ENCODE measurements around the gene GRAMD2A. TPM values are rescaled to one million over a fixed set of nuclear protein-coding genes. Genes with fewer than 3 reads are reported as not detected.

GRAMD2A gene
- total RNA-seq, 2 experiments from 2014 or later, result not detected

DNA sequence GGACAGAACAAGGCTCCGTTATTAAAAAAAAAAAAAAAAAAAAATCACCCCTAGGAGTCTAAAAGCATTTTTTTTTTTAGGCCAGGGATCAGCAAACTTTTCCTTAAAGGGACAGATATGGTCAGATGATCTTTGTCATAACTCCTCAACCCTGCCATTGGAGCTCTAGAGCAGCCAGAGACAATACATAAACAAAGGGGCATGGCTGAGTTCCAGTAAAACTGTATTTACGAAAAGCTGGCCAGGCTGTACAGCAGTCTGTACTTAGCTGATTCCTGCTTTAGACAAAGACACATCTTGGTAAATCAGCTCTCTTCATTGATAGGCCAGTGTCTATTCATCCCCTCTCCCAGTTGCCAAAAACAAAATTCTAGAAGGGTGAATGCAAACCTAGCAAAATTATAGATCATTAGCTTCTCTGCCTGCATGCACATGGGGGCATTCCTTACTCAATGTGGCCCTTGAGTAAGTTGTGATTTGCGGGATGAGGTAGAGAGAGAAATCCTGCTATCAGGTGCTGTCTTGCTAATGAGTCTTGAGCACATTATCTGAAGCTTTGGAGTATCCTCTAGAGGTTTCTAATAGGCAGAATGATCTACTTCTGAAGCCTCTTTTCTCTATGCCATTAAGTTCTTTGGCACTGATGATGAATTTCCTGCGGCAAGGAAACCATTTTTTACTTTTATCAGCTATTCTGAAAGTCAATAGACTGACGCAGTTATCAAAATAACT lies 44.2 kb downstream of the GRAMD2A start:
- peaks cover 3% of the 10 kb centered on the region for H3K4me1 Mint-ChIP-seq
- H3K27me3 Mint-ChIP-seq, result no peaks in the 10 kb centered on the region
- no peak overlapping the region for H3K4me3 Mint-ChIP-seq
- ChIA-PET CTCF (interaction anchor here (0.6 kb wide), 1 partner anchor 734 kb away, joined by 5 read pairs; no protein-coding TSS in a partner anchor), POLR2A (no interaction called here)
- no peaks in the 10 kb centered on the region for H3K36me3 Mint-ChIP-seq (ENCODE audit: low read depth)
- H3K9me3 Mint-ChIP-seq, result no peaks in the 10 kb centered on the region
- H3K27ac Mint-ChIP-seq, result no peak overlapping the region
- no peak for DNase-seq

DNA sequence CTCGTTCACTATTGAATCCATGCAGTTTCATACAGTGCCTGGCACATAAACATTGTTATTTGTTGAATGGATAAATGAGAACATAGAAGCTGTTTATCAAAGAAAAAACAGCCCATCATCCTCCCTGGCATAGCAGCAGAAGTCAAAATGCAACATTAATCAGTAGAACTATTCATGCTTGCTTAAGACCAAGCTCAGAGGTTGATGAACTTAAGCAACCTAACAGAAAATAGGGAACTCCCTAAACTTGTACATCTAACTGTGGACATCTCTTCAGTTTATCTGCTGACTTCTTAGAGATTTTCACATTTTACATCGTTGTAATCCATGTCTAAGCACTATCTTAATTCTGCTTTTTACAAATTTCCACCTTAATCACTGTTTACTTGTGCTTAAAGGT lies 50.2 kb downstream of the GRAMD2A start:
- H3K4me3 Mint-ChIP-seq, result no peak overlapping the region
- DNase-seq, result no peak
- H3K36me3 Mint-ChIP-seq (ENCODE audit: low read depth), result no peaks in the 10 kb centered on the region
- H3K27me3 Mint-ChIP-seq, result no peaks in the 10 kb centered on the region
- POLR2A ChIA-PET, result no interaction called here
- no peaks in the 10 kb centered on the region for H3K9me3 Mint-ChIP-seq
- H3K27ac Mint-ChIP-seq, result no peak overlapping the region
- H3K4me1 Mint-ChIP-seq, result no peaks in the 10 kb centered on the region
- CTCF ChIA-PET, result interaction anchor here (0.6 kb wide), 1 partner anchor 335 kb away, joined by 4 read pairs; no protein-coding TSS in a partner anchor

DNA sequence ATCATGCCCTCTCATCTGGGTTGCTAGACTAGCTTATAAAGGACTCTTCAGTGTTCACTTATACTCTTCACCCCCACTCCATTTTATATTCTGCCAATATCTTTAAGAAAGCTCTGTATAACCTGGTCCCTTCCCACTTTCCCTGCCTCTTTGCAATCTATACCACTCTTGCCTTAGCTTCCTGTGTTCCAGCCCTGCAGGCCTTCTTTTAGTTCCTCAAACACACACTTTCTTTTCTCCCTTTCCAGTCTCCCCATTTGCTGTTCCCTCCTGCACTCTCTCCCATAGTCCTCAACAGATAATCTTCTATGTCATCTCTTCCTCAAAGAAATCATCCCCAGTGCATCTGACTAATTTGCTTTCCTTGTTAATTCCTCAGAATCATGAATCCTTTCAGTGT lies 50.7 kb downstream of the GRAMD2A start:
- Mint-ChIP-seq H3K4me3 (no peak overlapping the region), H3K27me3 (no peaks in the 10 kb centered on the region)
- CTCF ChIA-PET, result interaction anchor here (1.0 kb wide), 1 partner anchor 9 kb away, joined by 3 read pairs; no protein-coding TSS in a partner anchor

DNA sequence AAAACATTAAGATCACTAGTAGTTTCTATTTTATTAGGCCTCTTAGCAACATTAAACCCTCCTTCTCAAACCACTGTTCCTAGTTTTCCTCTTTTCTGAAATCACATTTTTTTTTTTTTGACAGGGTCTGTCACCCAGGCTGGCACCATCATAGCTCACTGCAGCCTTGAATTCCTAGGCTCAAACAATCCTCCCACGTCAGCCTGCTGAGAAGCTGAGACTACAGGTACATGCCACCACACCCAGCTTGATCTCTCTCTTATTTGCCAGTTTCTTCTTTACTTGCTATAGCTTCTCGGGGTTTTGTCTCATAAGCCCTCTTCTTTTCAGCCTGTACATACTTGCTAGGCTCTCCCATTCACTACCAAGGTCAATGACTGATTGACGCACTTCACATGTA lies 51.4 kb downstream of the GRAMD2A start:
- ChIA-PET CTCF (interaction anchor here (1.0 kb wide), 1 partner anchor 10 kb away, joined by 3 read pairs; no protein-coding TSS in a partner anchor), POLR2A (no interaction called here)
- Mint-ChIP-seq H3K27me3 (no peaks in the 10 kb centered on the region), H3K36me3 (ENCODE audit: low read depth) (no peaks in the 10 kb centered on the region), H3K4me1 (no peaks in the 10 kb centered on the region), H3K9me3 (no peaks in the 10 kb centered on the region), H3K27ac (no peak overlapping the region), H3K4me3 (no peak overlapping the region)
- no peak for DNase-seq

More for the DNA sequence above, 50.7 kb downstream of the GRAMD2A start:
- Mint-ChIP-seq H3K9me3 (no peaks in the 10 kb centered on the region), H3K27ac (no peak overlapping the region), H3K4me1 (no peaks in the 10 kb centered on the region), H3K36me3 (ENCODE audit: low read depth) (no peaks in the 10 kb centered on the region)
- POLR2A ChIA-PET, result no interaction called here
- DNase-seq, result no peak

DNA sequence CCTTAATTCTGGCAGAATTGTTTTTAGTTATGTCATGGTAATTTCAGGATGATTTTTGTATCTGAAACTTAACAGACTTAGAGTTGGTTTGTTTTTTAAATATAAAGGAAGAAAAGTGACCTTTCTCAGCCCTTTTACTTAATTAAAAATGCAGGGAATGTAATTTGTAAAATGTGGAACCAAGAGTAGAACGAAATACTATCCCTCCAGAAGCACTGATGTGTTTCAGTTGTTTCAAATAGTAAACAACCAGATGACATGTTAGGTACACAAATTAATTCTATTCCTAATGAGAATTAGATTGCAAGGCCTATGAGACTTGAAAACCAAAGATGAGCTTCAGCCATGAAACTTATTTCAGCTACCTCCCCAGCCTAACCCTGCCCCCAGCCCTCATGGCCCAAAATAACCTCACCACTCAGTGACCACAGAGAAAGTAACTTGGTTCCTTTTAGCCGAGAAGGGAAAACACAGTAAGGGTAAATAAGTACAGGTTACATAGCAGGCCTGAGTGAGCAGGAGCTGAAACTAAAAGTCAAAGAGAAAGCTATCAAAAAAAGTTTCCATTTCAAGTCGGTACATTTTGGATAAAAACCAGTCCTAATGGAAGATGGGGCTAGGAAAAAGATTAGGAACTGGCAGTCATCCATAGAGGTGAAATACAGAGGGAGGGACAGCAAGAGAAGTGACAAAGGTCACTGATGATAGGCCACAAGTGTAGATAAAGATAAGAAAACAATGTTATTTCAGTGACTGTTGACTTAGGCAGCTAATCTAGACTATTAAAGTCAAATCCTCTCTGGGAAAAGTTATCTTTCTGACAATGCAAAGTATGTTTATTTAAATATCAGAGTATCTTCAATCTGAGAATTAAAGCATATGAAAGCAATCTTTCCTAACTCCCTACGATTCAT lies 56.2 kb downstream of the GRAMD2A start:
- Mint-ChIP-seq H3K4me3 (no peak overlapping the region), H3K9me3 (no peaks in the 10 kb centered on the region), H3K36me3 (ENCODE audit: low read depth) (no peaks in the 10 kb centered on the region), H3K27ac (no peak overlapping the region), H3K27me3 (no peaks in the 10 kb centered on the region), H3K4me1 (no peaks in the 10 kb centered on the region)
- ChIA-PET POLR2A (no interaction called here), CTCF (interaction anchor here (0.6 kb wide), 1 partner anchor 283 kb away, joined by 5 read pairs; no protein-coding TSS in a partner anchor)
- no peak for DNase-seq

DNA sequence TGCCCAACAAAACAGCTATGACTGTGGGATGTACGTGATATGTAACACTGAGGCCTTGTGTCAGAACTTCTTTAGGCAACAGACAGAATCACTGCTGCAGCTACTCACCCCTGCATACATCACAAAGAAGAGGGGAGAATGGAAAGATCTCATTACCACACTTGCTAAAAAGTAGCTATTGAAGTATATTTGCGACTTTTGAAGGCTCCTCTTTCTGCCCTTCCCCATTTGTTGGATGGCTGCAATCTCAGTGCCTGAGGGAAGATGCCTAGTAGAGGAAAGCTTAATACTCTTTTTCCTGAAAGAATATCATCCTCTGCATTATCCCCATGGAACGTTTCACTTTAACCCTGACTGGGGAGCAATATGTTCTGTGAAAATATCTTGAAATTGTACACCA lies 57.5 kb downstream of the GRAMD2A start:
- H3K4me1 Mint-ChIP-seq, result no peaks in the 10 kb centered on the region
- H3K27ac Mint-ChIP-seq, result no peak overlapping the region
- no peak overlapping the region for H3K4me3 Mint-ChIP-seq
- ChIA-PET CTCF (interaction anchor here (0.6 to 1.5 kb wide), 3 partner anchors 12 to 401 kb away, joined by 3 read pairs; no protein-coding TSS in a partner anchor), POLR2A (no interaction called here)
- H3K36me3 Mint-ChIP-seq (ENCODE audit: low read depth), result no peaks in the 10 kb centered on the region
- H3K27me3 Mint-ChIP-seq, result no peaks in the 10 kb centered on the region
- no peaks in the 10 kb centered on the region for H3K9me3 Mint-ChIP-seq
- no peak for DNase-seq

DNA sequence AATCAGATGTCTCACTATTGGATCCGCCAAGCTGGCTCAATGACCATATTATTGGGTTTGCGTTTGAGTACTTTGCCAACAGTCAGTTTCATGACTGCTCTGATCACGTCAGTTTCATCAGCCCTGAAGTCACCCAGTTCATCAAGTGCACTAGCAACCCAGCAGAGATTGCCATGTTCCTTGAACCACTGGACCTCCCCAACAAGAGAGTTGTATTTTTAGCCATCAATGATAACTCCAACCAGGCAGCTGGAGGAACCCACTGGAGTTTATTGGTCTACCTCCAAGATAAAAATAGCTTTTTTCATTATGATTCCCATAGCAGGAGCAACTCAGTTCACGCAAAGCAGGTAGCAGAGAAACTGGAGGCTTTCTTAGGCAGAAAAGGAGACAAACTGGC lies 57.9 kb downstream of the GRAMD2A start:
- Mint-ChIP-seq H3K27me3 (no peaks in the 10 kb centered on the region), H3K9me3 (no peaks in the 10 kb centered on the region), H3K36me3 (ENCODE audit: low read depth) (no peaks in the 10 kb centered on the region), H3K27ac (no peak overlapping the region), H3K4me1 (no peaks in the 10 kb centered on the region), H3K4me3 (no peak overlapping the region)
- DNase-seq, result no peak
- ChIA-PET CTCF (interaction anchor here (1.1 to 1.5 kb wide), 2 partner anchors 12 to 20 kb away, joined by 3 read pairs; no protein-coding TSS in a partner anchor), POLR2A (no interaction called here)

DNA sequence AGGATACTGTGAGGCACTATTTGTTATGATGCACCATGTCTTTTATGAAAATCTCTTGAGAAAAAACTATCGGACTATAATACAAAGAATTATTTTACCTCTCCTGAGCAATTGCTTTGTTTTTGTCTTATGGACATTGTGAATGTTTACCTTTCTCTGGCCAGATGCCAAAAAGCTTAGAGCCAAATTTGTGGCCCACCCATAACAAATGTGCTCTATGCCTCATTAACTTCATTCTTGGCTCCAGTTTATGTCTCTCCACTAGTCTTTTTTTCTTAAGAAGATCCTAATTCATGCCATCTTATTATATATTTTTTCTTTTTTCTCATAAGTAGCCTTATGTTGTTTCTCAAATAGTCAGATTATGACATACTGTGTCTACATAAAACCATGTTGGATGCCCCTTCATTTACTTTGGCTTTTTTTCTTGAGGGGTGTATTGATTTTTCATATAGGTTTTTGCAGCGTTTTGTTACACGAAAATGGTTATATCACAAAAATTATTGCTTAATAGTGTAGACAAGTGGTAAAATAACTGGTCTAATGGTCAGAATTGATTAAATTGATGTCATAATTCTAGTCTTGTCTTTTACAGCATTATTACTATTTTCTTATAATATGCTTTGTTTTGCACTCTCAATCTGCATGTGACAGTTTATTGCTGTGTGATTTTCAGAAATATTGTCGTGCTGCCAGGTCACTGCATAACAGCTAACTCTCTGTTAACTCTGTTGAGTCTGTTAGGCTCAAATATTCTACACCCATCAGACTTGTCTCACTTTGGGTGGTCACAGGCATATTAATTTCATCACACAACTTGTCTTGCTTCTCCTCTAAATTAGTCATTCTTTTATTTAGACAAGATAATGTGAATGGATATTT lies 61.2 kb downstream of the GRAMD2A start:
- Mint-ChIP-seq H3K27me3 (no peaks in the 10 kb centered on the region), H3K4me1 (no peaks in the 10 kb centered on the region), H3K27ac (no peak overlapping the region), H3K4me3 (no peak overlapping the region), H3K9me3 (no peaks in the 10 kb centered on the region), H3K36me3 (ENCODE audit: low read depth) (no peaks in the 10 kb centered on the region)
- ChIA-PET POLR2A (no interaction called here), CTCF (no interaction called here)
- no peak for DNase-seq

DNA sequence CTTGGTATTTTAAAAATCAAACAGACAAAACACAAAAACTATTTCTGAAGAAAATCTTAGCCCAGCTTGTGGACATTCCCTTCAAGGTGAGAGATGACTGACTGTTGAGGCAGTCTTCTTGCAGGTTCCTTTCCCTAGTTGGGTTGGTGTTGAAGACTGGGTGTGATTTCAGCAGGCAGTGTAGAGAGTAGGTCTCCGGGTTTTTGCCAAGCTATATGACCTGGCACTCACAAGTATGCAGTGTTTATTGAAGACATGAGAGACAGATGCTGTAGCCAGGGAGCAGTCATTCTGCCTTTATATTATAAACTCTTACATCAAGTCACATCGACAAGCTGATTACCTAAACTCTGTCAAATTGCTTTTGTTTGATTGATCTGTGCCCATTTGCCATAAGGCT lies 61.9 kb downstream of the GRAMD2A start:
- ChIA-PET CTCF (no interaction called here), POLR2A (no interaction called here)
- DNase-seq, result no peak
- no peak overlapping the region for H3K27ac Mint-ChIP-seq
- no peaks in the 10 kb centered on the region for H3K4me1 Mint-ChIP-seq
- H3K36me3 Mint-ChIP-seq (ENCODE audit: low read depth), result no peaks in the 10 kb centered on the region
- no peaks in the 10 kb centered on the region for H3K9me3 Mint-ChIP-seq
- no peak overlapping the region for H3K4me3 Mint-ChIP-seq
- no peaks in the 10 kb centered on the region for H3K27me3 Mint-ChIP-seq

DNA sequence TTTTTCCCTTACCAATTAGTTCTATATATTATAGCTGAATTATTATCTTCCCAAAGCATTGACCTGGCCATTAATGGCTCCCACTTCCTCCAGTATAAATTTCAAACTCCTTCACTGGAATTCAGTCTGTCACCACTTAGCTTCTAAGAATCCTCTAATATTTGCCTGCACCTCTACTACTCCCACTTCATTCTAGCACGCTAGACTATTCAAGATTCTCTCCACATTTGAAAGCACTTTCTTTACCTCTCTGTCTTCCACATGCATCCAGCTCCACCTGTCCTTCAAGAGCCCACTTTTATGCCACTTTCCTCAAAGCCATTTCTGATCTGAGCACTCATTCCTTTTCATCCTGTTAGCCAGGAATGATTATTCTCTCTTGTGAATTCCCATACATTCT lies 64.4 kb downstream of the GRAMD2A start:
- Mint-ChIP-seq H3K4me3 (no peak overlapping the region), H3K27me3 (no peaks in the 10 kb centered on the region), H3K27ac (no peak overlapping the region), H3K4me1 (no peaks in the 10 kb centered on the region), H3K36me3 (ENCODE audit: low read depth) (no peaks in the 10 kb centered on the region), H3K9me3 (no peaks in the 10 kb centered on the region)
- ChIA-PET POLR2A (no interaction called here), CTCF (no interaction called here)
- no peak for DNase-seq

DNA sequence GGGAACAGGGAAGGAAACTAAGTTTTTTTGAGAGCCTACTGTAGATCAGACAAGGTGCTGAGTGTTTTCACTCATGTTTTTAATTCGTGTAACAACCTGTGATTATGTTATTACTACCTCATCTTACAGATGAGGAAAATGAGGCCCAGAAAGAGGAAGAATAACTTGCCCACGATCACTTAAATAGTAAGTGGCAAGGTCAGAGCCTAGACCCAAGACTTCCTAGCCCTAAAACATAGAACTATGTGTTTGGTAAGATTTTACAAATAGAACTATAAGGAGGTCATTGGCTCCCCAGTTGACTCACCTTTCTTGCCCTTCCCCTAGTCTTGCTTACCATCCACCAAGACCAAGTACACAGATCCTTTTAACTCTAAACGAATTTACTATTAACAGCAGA lies 65.7 kb downstream of the GRAMD2A start:
- ChIA-PET CTCF (no interaction called here), POLR2A (no interaction called here)
- H3K4me1 Mint-ChIP-seq, result no peaks in the 10 kb centered on the region
- no peaks in the 10 kb centered on the region for H3K27me3 Mint-ChIP-seq
- no peaks in the 10 kb centered on the region for H3K9me3 Mint-ChIP-seq
- DNase-seq, result no peak
- no peak overlapping the region for H3K4me3 Mint-ChIP-seq
- H3K27ac Mint-ChIP-seq, result no peak overlapping the region
- no peaks in the 10 kb centered on the region for H3K36me3 Mint-ChIP-seq (ENCODE audit: low read depth)

DNA sequence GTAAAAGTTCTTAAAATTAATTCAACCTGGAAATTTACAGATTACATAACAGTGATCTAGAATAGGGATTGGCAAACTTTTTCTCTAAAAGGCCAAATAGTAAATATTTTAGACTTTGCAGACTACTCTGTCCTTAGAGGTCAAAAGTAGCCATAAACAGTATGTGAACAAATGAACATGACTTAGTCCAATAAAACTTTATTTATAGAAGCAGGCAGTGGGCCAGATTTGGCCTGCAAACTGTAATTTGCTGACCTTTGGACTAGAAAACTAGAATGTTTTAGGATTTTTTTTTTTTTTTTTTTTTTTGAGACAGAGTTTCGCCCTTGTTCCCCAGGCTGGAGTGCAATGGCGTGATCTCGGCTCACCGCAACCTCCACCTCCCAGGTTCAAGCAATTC lies 67.3 kb downstream of the GRAMD2A start:
- Mint-ChIP-seq H3K9me3 (no peaks in the 10 kb centered on the region), H3K4me1 (no peaks in the 10 kb centered on the region), H3K4me3 (no peak overlapping the region), H3K36me3 (ENCODE audit: low read depth) (no peaks in the 10 kb centered on the region), H3K27ac (no peak overlapping the region), H3K27me3 (no peaks in the 10 kb centered on the region)
- CTCF ChIA-PET, result interaction anchor here (0.6 to 1.2 kb wide), 2 partner anchors 38 to 391 kb away, joined by 3 to 4 read pairs; no protein-coding TSS in a partner anchor
- DNase-seq, result no peak
- POLR2A ChIA-PET, result no interaction called here

Data from activated CD4-positive, alpha-beta T cell treated with anti-CD3 and anti-CD28 coated beads, Interleukin-2, amount 10 ng/mL, durations not matched to agents 7 days and 5 days (primary cell).